Thyroid gland (tissue), 4 donors: ENCODE data around the gene ASCC3. TPM values are rescaled to one million over a fixed set of nuclear protein-coding genes. Genes with fewer than 3 reads are reported as not detected.

ENCODE experiments used
- DNase-seq, 2 donors: peaks; one replicate each; pipeline ENCODE4 v3.0.0-alpha.2; 2019
- H3K27ac ChIP-seq, 3 donors: fragments of 200-600 bp; sonication (generic); 1 replicate in 2 of 3; 2 replicates in 1 of 3; pipeline ENCODE4 v1.5.1; 2016 to 2019; ENCODE audit warnings: mild to moderate bottlenecking in 1 of 3, moderate library complexity in 1 of 3
- H3K27me3 ChIP-seq: fragments of 200-600 bp; sonication (generic); one replicate; pipeline ENCODE4 v1.5.1; 2019
- H3K36me3 ChIP-seq, 2 donors: fragments of 200-600 bp; sonication (generic); one replicate each; pipeline ENCODE4 v1.5.1; 2016 to 2019
- H3K4me1 ChIP-seq, 2 donors: fragments of 200-600 bp; sonication (generic); one replicate each; pipeline ENCODE4 v1.5.1; 2017 to 2019
- H3K4me3 ChIP-seq, 3 donors: fragments of 200-600 bp; sonication (generic); replicated peaks in 1 of 3; 1 replicate in 2 of 3; 2 replicates in 1 of 3; pipeline ENCODE4 v1.5.1; 2016; ENCODE audit warnings: mild to moderate bottlenecking in 1 of 3
- H3K9me3 ChIP-seq: fragments of 200-600 bp; sonication (generic); one replicate; pipeline ENCODE4 v1.5.1; 2017
- CTCF ChIP-seq, 6 experiments: fragments of 200-600 bp in 3 of 6; fragments of 450-650 bp in 3 of 6; sonication (generic) in 3 of 6; IDR thresholded peaks; one replicate each; pipeline ENCODE4 v1.5.1; 2016 to 2019; ENCODE audit warnings: antibody characterized with exemption in 6 of 6, mild to moderate bottlenecking in 2 of 6, inconsistent platforms in 1 of 6, moderate library complexity in 1 of 6
- POLR2A ChIP-seq, 2 donors: fragments of 450-650 bp; IDR thresholded peaks; one replicate each; pipeline ENCODE4 v1.6.1; 2017; ENCODE audit warnings: antibody characterized with exemption in 2 of 2, mild to moderate bottlenecking in 2 of 2, moderate library complexity in 1 of 2
- WGBS, 2 donors: methylation state at CpG; one replicate each; pipeline ENCODE4 v1.1.5; 2017; 5-methylcytosine and 5-hydroxymethylcytosine counted together
- intact Hi-C: fragments of 100-400 bp; cut with DNase I; formaldehyde crosslinking; loops from one replicate; pipeline ENCODE4 v1.15.1; 2023
- total RNA-seq, 4 donors: library from RNA; depleted of rRNA; stranded (reverse); fragments of >200 nt; gene quantifications; one replicate each; pipeline ENCODE4 v1.2.3, GENCODE V29; 2016

The ASCC3 gene
- total RNA-seq, 4 donors from 2014 or later: 27.3 to 40.1 (median 33.8) TPM

- Histone ChIP-seq H3K36me3 (no peaks in the 10 kb centered on the region), H3K4me1 (peaks cover 3 to 12% of the 10 kb centered on the region in 2 donors), H3K27ac (no peak overlapping the region), H3K9me3 (no peaks in the 10 kb centered on the region), H3K27me3 (peaks cover 92% of the 10 kb centered on the region), H3K4me3 (no peak overlapping the region)
- TF ChIP-seq CTCF (IDR thresholded peaks at IDR 0.05) (peak in 1 of 6 experiments; percentile 6), POLR2A (IDR thresholded peaks at IDR 0.05) (no peak)
- intact Hi-C loops: no loop called here
- DNase-seq: no peak
- 3 to 7% methylated on average over 9 of the region's 9 CpGs for WGBS, 2 donors
These were observed 420.4 kb downstream of the ASCC3 start for GRCh38 chr6:100460650-100461204.

GRCh38 chr6:100459592-100460184 is 421.4 kb downstream of the ASCC3 start:
- no peak for DNase-seq
- no peak overlapping the region for H3K4me3 ChIP-seq
- H3K27ac ChIP-seq: no peak overlapping the region
- H3K36me3 ChIP-seq: no peaks in the 10 kb centered on the region
- peaks cover 3 to 6% of the 10 kb centered on the region in 2 donors for H3K4me1 ChIP-seq
- H3K27me3 ChIP-seq: peaks cover 92% of the 10 kb centered on the region
- intact Hi-C loops: no loop called here
- no peak for TF ChIP-seq POLR2A (IDR thresholded peaks at IDR 0.05)
- no peak for TF ChIP-seq CTCF (IDR thresholded peaks at IDR 0.05)
- H3K9me3 ChIP-seq: no peaks in the 10 kb centered on the region

GRCh38 chr6:100458841-100459591 is 422.1 kb downstream of the ASCC3 start:
- TF ChIP-seq POLR2A (IDR thresholded peaks at IDR 0.05) (no peak), CTCF (IDR thresholded peaks at IDR 0.05) (no peak)
- no peak for DNase-seq
- peaks cover 92% of the 10 kb centered on the region for H3K27me3 ChIP-seq
- no peak overlapping the region for H3K27ac ChIP-seq
- no peaks in the 10 kb centered on the region for H3K9me3 ChIP-seq
- intact Hi-C loops: no loop called here
- H3K4me1 ChIP-seq: peaks cover 0 to 3% of the 10 kb centered on the region in 2 donors
- 24 to 26% methylated on average over 10 of the region's 10 CpGs for whole genome bisulfite sequencing, 2 donors
- H3K4me3 ChIP-seq: no peak overlapping the region
- H3K36me3 ChIP-seq: no peaks in the 10 kb centered on the region
